Right lung (tissue), 10 donors: ENCODE measurements around the gene MOB4. TPM values are rescaled to one million over a fixed set of nuclear protein-coding genes. Genes with fewer than 3 reads are reported as not detected.
"Not testable (repeated sequence)": the region's sequence is repeated elsewhere in the genome, so short reads cannot be mapped to it uniquely, and the experiment has no call there.

Experiments used
- DNase-seq, 2 donors: peaks; one replicate each; pipeline ENCODE4 v3.0.0-alpha.2; 2013
- long read RNA-seq, 8 donors: transcript quantifications; one replicate each; lab custom pipeline, GENCODE V29; 2026
- polyA plus RNA-seq, 5 donors: library from polyadenylated mRNA; unstranded; fragments of 120-200 nt; gene quantifications; one replicate each; pipeline versions ENCODE4 v1.2.1 to v1.2.3, GENCODE V29; 2013; ENCODE audit warnings: inconsistent platforms in 1 of 5, low replicate concordance in 1 of 5; ENCODE audit not compliant: insufficient read length in 5 of 5, insufficient read depth in 1 of 5

Gene MOB4
- 10 to 100 TPM; 43.0 to 58.7 (median 48.1) TPM for polyA plus RNA-seq
- long read RNA-seq, donor 1, transcript MOB4-202 (8 exons, 3,986 nt) = major isoform, 30 of 48 reads
- long read RNA-seq, donor 1, transcript MOB4-207 (7 exons, 1,021 nt) = minor isoform, 5 of 48 reads
- long read RNA-seq, donor 1, partial matches to known transcripts = 13 of 48 reads
- long read RNA-seq, donor 1, other reads (novel, unspliced or antisense) = 0 of 48 reads
- long read RNA-seq, donor 2, transcript MOB4-207 (7 exons, 1,021 nt) = minor isoform, 5 of 31 reads
- long read RNA-seq, donor 2, transcript MOB4-202 (8 exons, 3,986 nt) = major isoform, 20 of 31 reads
- long read RNA-seq, donor 2, partial matches to known transcripts = 6 of 31 reads
- long read RNA-seq, donor 2, other reads (novel, unspliced or antisense) = 0 of 31 reads
- long read RNA-seq, donor 3, transcript MOB4-202 (8 exons, 3,986 nt) = major isoform, 22 of 35 reads
- long read RNA-seq, donor 3, partial matches to known transcripts = 9 of 35 reads
- long read RNA-seq, donor 3, other reads (novel, unspliced or antisense) = 0 of 35 reads
- long read RNA-seq, donor 4, transcript MOB4-202 (8 exons, 3,986 nt) = major isoform, 13 of 24 reads
- long read RNA-seq, donor 4, partial matches to known transcripts = 8 of 24 reads
- long read RNA-seq, donor 4, other reads (novel, unspliced or antisense) = 0 of 24 reads
- long read RNA-seq, donor 5, transcript MOB4-202 (8 exons, 3,986 nt) = major isoform, 31 of 68 reads
- long read RNA-seq, donor 5, partial matches to known transcripts = 33 of 68 reads
- long read RNA-seq, donor 5, other reads (novel, unspliced or antisense) = 0 of 68 reads
- long read RNA-seq, donor 6, transcript MOB4-202 (8 exons, 3,986 nt) = major isoform, 37 of 40 reads
- long read RNA-seq, donor 6, partial matches to known transcripts = 0 of 40 reads
- long read RNA-seq, donor 6, other reads (novel, unspliced or antisense) = 0 of 40 reads
- long read RNA-seq, donor 7, transcript MOB4-202 (8 exons, 3,986 nt) = major isoform, 21 of 23 reads
- long read RNA-seq, donor 7, partial matches to known transcripts = 0 of 23 reads
- long read RNA-seq, donor 7, other reads (novel, unspliced or antisense) = 0 of 23 reads
- long read RNA-seq, donor 8, transcript MOB4-202 (8 exons, 3,986 nt) = major isoform, 11 of 13 reads
- long read RNA-seq, donor 8, partial matches to known transcripts = 0 of 13 reads
- long read RNA-seq, donor 8, other reads (novel, unspliced or antisense) = 0 of 13 reads

DNA sequence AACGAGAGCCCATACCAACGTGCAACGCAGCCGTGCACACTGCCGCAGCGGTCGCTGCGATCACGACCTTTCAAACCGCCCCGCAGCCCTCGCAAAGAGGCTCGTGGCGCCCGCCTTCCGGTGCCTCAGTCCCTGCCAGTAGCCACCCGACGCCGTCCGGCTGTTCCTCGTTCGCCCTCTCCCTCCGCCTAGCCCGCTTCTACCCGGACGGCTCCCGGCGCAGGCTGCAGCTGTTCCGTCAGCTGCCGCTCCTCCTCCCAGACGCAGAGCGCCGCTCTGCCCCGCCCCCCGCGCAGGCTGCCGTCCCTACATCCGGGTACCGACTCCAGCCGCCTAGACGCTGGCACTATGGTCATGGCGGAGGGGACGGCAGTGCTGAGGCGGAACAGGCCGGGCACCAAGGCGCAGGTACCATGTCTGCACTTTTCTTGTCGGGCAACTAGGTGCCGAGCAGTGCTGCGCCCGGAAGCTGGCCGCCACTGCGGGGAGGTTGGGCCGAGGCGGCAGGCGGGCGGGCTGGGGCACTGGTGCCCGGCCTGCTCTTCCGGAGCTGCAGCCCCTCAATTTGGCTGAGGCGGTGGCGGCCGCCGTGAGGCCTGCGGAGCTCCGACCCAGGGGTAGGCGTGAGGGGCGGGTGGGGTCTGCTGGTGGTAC, at the start of gene MOB4:
Gene MOB4 (plus strand): TSS at position 328 of the 654 bp plus-strand sequence. CDS start 21 bp downstream, at position 349.
- DNase-seq = peak; percentile 96 to 97

- DNase-seq = no peak
Measured at GRCh38 chr2:197472166-197472565, 43.7 kb upstream of the MOB4 start.

GRCh38 chr2:197477797-197478196, 38.1 kb upstream of the MOB4 start:
- DNase-seq = no peak

- DNase-seq = no peak
Measured at GRCh38 chr2:197480165-197481036, 35.5 kb upstream of the MOB4 start.

DNA sequence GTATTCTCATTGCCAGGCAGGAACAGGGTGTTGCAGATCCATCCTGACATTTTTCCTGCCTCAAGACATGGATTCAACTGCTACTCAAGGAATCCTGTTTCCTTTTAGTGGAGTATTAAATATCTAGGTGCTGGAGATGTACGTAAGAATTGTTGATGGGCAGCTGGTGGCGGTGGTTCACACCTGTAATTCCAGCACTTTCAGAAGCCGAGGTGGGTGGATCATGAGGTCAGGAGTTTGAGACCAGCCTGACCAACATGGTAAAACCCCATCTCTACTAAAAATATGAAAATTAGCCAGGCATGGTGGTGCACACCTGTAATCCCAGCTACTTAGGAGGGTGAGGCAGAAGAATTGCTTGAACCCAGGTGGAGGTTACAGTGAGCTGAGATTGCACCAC, 31.6 kb upstream of the MOB4 start:
- DNase-seq = not testable (repeated sequence)

GRCh38 chr2:197486175-197486574, 29.7 kb upstream of the MOB4 start:
- no peak for DNase-seq

DNA sequence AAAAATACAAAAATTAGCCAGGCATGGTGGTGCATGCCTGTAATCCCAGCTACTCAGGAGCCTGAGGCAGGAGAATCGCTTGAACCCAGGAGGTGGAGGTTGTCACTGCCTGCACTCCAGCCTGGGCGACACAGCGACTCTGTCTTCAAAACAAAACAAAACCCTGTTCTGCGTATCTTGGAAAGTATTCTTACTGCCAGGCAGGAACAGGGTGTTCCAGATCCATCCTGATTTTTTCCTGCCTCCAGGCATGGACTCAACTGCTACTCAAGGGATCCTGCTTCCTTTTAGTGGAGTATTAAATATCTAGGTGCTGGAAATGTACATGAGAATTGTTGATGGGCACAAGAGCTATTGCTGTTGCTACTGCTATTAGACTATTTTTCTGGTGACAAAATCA, 28.5 kb upstream of the MOB4 start:
- no peak for DNase-seq

DNA sequence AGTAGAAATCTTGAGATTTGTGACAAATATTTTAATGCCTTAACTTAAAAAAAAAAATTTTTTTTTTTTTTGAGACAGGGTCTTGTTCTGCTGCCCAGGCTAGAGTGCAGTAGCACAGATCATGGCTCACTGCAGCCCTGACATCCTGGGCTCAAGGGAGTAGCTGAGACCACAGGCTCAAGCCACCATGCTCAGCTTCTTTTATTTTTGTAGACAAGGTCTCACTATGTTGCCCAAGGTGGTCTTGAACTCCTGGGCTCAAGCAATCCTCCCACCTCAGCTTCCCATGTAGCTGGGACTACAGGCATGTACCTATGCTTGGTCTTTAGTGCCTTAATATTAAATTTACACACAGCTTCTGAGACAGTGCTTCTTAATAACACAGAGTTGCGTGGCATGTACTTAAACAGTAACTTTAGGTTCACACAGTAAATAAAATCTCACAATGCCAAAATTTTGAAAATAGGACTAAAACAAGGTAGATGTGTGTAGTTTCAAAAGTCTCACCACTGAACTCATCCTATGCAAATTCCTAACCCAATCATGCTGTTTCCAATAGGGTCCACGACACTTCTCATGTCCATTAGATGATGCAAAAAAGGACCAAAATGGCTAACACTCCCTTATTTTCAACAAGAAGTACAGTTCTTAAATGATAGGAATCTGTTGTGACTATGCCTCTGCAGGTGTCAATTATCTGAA, 20.3 kb upstream of the MOB4 start:
- DNase-seq = no peak

DNA sequence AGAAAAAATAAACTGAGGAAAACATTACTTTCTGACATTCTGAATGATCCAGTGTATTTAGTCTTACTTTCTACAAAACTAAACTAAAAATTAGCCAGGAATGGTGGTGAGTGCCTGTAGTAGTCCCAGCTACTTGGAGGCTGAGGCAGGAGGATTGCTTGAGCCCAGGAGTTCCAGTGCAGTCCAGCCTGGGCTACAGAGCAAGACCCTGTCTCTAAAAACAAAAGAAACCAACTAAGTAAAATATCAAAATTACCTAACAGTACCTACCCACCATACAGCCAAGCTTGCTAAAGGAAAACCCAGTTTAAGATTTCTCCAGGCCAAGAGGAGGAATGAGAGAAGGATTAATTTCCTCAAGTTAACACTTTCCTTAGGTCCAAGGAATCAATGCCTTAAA, 19.2 kb upstream of the MOB4 start:
- DNase-seq = no peak

DNA sequence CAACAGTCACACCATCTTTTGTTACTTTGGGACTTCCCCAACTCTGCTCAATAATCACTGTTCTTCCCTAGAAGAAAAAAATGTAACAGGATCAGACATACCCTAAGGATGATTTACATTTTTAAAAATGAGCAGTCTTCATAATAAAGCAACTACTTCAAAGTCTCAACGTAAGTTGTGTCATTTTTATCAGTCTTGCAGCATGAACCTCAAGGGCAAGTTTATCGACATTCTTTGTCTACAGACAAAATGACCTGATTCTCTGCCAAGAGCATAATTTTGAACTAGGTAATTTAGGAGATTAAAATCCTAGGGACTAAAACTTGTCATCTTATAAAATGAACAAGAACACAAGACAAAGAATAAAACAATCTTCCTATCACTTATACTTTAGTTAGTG, 18.5 kb upstream of the MOB4 start:
- DNase-seq = no peak

DNA sequence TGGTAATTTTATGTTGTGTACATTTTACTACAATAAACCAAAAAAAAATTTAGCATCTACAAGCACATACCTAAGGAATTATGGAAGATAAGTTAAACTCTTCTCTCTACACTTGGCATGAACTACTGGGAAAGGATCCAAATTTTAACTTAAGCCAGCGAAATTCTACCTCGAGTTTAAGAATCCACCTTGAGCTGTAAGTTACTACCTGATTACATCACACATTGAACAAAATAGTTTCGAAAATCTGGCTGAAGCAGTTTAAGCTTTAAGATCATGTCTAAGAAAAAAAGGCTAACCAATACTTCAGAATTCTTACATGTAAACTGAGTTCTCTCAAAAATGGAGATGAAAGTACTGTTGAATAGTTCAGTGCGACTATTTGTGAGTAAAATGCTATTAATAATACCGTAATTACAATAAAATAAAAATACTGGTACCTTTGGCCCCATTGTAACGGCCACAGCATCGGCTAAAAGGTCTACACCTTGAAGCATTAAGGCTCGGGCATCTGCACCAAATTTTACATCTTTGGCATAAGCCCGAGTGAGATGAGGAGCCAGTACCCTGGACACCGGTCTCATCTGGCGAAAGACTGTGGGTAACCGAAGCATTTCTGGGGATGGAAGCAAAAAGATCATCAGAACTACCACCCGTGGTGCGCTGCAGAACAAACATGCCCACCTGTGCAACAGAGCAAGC, 17.5 kb upstream of the MOB4 start:
- no peak for DNase-seq

DNA sequence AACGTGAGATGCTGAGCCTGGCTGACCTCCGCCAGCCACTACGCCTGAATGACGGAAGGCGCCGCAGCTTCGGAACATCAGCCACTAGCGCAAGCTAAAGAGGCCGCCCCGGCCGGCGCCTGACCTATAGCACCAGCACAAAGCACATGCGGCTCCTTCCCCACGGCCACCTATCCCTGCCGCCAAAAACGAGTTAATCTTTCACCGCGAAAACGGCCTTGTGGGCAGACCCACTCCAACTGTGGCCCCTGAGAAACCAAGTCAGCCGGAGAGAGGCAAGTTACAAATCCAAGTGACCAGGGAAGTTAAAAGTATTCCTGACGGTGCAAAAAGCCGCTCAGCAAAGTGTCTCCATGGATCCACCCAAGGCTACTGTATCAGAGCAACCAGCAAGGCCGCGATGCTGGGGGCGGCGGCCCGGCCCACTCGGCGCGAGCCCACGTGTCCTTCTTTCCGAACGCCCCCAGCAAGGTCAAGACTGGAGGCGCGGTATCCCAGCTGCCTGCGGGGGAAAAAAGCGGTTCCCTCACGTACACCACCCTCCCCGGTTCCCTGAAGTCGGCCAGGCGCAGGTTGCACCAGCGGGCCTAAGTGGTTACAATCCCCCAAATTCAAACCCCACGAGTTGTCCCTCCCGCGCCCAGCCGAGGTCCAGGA, 16.8 kb upstream of the MOB4 start:
- peak; percentile 49 to 53 for DNase-seq

DNA sequence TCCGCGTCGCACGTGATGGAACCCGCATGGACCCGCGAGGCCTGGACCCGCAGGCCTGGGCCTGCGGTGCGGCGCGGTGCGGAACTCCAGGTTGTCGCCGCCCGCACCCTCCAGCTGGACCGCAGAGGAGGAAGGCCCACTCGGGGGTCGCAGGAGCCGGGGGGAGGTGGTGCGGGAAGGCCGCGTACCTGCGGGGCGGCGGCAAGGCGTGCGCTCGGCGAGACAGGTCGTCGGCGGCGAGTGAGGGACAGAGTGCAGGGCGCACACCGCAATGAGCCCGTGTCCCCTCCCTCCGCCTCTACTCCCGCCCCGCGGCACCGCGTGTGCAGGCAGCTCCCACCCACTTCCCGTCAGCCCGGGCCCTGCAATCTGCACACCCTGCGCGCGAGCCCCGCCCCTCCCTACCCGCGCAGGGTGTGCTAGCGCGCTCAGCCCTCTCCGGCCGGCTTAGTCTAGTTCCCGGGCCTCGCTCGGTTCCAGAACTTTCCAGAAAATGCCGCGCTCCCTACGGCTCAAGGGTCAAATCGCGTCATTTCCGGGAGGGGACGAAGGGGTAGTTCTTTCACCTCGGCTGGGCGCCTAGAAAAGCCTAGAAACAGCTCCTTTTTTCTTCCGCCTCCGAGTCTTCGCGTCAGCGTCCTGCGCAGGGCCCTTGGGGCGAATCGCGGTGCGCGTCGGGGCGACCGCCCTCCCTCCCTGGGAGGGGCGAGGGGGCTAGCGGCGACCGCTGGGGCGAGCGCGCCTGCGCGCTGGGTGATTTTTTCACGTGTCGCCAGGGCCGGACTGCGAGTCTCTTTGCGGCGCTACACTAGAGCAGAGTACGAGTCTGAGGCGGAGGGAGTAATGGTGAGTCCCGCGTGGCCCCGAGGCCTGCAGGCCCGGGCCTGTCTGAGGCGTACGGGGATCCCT, 16.0 kb upstream of the MOB4 start, which contains the start of the genes HSPD1 and HSPE1:
Gene HSPD1 (minus strand): TSS at position 247 of the 909 bp plus-strand sequence. CDS start 992 bp downstream, outside the sequence.
Gene HSPE1 (plus strand): TSS at position 786 of the 909 bp plus-strand sequence. CDS start 58 bp downstream, at position 844.
- peak; percentile 100 for DNase-seq

DNA sequence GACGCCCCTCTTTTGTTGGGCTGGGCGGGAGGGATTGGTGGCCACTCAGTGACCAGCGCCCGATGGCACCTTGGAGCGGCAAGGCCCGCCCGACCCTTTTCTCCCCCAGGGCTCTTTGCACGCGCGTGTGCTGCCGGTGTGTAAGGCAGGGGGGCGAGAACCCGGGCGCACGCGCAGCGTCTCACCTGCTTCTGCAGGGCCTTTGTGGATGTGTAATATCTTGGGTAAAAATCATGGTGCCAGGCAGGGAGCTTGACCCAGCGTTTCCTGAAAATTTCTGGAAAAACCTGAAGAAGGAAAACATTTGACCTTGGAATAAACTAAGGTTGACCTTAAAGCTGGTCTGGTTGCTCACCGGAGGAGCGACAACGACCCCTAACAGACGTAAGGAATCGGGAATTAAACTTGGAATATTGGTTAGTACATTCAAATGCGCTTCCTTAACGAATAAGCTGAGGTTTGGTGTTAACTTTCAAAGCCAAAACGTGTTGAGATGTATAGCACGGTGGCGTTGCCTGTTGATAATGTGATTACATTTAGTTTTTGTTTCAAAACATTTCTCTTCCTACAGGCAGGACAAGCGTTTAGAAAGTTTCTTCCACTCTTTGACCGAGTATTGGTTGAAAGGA, 15.2 kb upstream of the MOB4 start:
- DNase-seq = no peak

GRCh38 chr2:197502201-197502600, 13.7 kb upstream of the MOB4 start:
- no peak for DNase-seq

- no peak for DNase-seq
Measured at GRCh38 chr2:197502685-197503084, 13.2 kb upstream of the MOB4 start.

- no peak for DNase-seq
Measured at GRCh38 chr2:197504000-197504399, 11.9 kb upstream of the MOB4 start.
